ENCODE data around the gene SI.
"Not testable (repeated sequence)": the region's sequence is repeated elsewhere in the genome, so short reads cannot be mapped to it uniquely, and the experiment has no call there.

SI gene

DNA sequence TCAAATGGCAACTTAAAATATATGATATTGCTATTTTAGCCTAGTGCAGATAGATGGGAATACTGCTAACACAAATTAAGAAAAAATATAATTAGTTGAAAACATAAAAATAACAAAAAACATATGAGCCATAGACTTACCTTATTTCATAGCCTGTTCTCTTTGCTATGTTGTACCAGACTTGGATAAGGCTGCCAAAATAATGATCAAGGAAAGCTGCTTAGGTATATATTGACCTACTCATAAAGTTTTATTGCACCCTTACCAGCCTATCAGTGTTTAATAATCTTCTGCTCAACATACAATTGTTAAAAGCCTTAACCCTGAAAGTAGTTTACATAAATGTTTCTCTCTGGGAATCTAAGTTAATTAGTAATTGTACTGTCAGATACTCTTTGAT lies at the start of gene SI:
Gene SI, minus strand, starts transcription at position 204 of the 400 bp plus-strand sequence. CDS start 2,484 bp downstream, outside the sequence.
- Mint-ChIP-seq H3K4me1 (no peaks in the 10 kb centered on the region), H3K36me3 (no peaks in the 10 kb centered on the region), H3K9me3 (peaks cover 7% of the 10 kb centered on the region), H3K4me3 (no peak within 1 kb of the TSS), H3K27ac (no peak within 1 kb of the TSS), H3K27me3 (no peaks in the 10 kb centered on the region)
- DNase-seq (ENCODE audit: low spot score in 2 of 2) (no peak), ATAC-seq (ENCODE audit: low read depth) (no peak)

DNA sequence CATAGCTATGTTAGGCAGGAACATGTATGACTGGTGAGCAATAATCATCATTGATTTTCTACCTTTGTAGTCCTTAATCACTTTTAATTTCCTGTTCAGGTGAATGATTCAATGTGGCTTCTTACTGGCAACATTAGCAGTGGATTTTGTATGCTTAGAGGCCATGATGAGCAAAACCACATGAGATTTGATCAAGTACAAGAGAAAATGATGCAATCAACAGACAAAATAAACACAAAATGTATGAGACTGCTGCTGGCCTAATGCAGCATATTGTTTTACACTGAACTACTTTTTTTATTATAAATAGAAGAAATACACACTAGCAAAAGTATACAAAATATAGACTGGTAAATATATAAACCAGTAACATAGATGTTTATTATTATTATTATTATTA lies 47.5 kb upstream of the SI start:
- no peak overlapping the region for H3K27ac Mint-ChIP-seq
- no peaks in the 10 kb centered on the region for H3K27me3 Mint-ChIP-seq
- H3K4me1 Mint-ChIP-seq: no peaks in the 10 kb centered on the region
- no peaks in the 10 kb centered on the region for H3K36me3 Mint-ChIP-seq
- DNase-seq (ENCODE audit: low spot score in 2 of 2) (no peak), ATAC-seq (ENCODE audit: low read depth) (no peak)
- peaks cover 2% of the 10 kb centered on the region for H3K9me3 Mint-ChIP-seq
- H3K4me3 Mint-ChIP-seq: no peak overlapping the region

DNA sequence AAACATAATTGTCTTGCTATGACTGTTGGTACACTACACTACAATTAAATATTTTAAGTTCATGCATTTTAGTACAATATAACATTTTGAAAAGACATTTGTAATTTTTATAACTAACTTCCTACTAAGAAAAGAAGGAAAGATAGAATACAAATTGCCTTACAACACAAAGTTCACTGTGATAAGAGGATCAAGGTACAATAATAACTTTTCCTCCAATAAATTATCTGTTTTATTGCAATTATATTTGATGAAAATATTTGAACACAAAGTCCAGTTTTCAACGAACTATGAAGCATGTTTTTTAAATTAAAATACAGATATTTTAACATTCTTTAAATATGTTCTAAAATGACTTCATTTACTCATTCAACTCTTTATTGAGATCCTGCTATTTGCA lies 33.1 kb upstream of the SI start:
- DNase-seq (ENCODE audit: low spot score in 2 of 2) (no peak), ATAC-seq (ENCODE audit: low read depth) (no peak)
- Mint-ChIP-seq H3K9me3 (peaks cover 2% of the 10 kb centered on the region), H3K27me3 (no peaks in the 10 kb centered on the region), H3K4me1 (no peaks in the 10 kb centered on the region), H3K27ac (no peak overlapping the region), H3K36me3 (no peaks in the 10 kb centered on the region), H3K4me3 (no peak overlapping the region)

DNA sequence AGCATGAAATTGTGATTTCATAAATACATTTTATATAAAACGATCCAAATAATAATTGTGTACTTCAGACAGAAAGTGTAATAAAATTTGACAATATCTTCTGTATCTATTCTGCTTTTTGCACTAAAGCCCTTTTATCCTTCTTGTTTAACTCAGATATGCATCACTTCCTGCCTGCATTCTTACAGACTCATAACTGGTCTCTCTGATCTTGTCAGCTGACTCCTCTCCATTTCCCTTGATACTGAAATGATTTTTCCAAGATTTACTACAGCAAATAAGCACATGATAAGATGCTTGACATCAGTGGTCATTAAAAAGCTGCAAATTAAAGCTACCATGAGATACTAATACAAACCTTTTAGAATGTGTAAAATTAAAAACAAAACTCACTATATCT lies 25.3 kb upstream of the SI start:
- Mint-ChIP-seq H3K36me3 (no peaks in the 10 kb centered on the region), H3K4me3 (no peak overlapping the region), H3K9me3 (no peaks in the 10 kb centered on the region), H3K27me3 (no peaks in the 10 kb centered on the region), H3K4me1 (no peaks in the 10 kb centered on the region), H3K27ac (no peak overlapping the region)
- ATAC-seq (ENCODE audit: low read depth) (no peak), DNase-seq (ENCODE audit: low spot score in 2 of 2) (no peak)

DNA sequence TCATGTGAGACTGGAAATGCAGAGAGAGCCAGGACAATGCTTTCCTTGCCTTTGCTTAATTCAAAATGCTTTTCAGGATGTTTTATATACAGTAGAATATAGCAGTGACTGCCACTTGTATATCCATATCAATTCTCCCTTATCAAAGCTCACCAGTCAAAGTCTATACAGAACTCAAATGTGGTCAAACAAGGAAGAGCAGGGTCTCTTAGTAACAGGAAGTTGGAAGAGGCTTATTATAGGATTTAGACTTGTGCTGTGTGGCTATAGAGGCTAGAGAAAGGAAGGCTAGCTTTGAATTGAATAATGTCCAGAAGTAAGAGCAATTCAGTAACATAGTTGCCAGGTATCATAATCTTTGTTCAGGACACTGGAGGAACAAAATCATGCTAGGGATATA lies 4.4 kb upstream of the SI start:
- no peaks in the 10 kb centered on the region for H3K36me3 Mint-ChIP-seq

DNA sequence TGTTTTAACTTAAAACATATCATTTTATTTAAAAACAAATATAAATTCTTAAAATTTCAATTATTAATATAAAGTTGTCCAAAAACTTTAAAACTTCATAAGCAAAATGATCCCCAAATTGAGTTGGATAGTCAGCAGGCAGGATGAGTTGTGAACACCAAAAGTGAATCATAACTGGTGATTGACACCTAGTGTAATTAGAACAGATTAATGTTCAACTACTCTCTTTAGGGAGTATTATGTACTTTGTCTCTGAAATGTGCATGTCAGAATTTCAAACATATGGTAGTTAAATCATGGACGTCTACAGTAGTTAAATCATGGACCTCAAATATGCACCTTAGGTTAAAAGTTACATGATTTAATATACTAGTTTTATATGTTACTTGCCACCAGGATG lies 2.9 kb upstream of the SI start:
- H3K4me1 Mint-ChIP-seq: no peaks in the 10 kb centered on the region
- peaks cover 6% of the 10 kb centered on the region for H3K9me3 Mint-ChIP-seq
- H3K27me3 Mint-ChIP-seq: no peaks in the 10 kb centered on the region
- DNase-seq (ENCODE audit: low spot score in 2 of 2) (no peak), ATAC-seq (ENCODE audit: low read depth) (no peak)
- H3K36me3 Mint-ChIP-seq: no peaks in the 10 kb centered on the region
- no peak overlapping the region for H3K27ac Mint-ChIP-seq
- no peak overlapping the region for H3K4me3 Mint-ChIP-seq

More for the DNA sequence above, 4.4 kb upstream of the SI start:
- Mint-ChIP-seq H3K4me1 (no peaks in the 10 kb centered on the region), H3K9me3 (peaks cover 5% of the 10 kb centered on the region), H3K4me3 (no peak overlapping the region), H3K27ac (no peak overlapping the region), H3K27me3 (no peaks in the 10 kb centered on the region)
- no peak for DNase-seq (ENCODE audit: low spot score in 2 of 2)
- no peak for ATAC-seq (ENCODE audit: low read depth)

DNA sequence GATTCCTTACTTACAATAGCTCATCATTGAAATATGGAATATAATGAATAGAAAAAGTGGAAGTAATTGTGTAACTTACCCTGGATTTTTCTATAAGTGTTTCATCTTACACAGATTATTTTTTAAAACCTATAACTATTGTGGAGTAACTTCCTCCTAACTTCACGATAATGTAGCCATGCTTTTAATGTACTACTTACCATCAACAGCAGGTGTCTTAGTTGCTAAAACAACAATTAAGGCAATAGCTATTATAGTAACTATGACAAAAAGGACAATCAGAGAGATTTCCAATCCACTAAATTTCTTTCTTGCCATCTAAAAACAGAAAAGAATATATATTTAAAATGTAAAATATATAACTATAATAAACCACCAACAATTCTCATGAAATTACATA lies 2.6 kb downstream of the SI start:
- Mint-ChIP-seq H3K9me3 (peaks cover 8% of the 10 kb centered on the region), H3K4me3 (no peak overlapping the region), H3K36me3 (no peaks in the 10 kb centered on the region), H3K27me3 (no peaks in the 10 kb centered on the region), H3K27ac (no peak overlapping the region), H3K4me1 (no peaks in the 10 kb centered on the region)
- DNase-seq (ENCODE audit: low spot score in 2 of 2): no peak
- ATAC-seq (ENCODE audit: low read depth): no peak

DNA sequence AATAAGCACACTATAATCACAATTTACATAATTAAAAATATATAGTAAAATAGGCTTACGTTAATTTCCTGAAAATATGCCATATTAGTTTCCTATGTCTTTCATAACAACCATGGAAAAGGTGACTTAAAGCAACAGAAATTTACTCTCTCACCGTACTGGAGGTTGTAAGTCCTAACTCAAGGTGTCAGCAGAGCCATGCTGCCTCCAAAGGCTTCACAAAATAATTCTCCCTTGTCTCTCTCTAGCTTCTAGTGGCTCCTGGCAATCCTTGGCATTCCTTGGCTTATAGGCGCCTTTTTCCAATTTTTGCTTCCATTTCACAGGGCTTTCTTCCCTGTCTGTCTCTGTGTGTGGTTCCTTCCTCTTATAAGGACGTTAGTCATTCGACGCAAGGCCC lies 7.6 kb downstream of the SI start:
- Mint-ChIP-seq H3K4me1 (no peaks in the 10 kb centered on the region), H3K4me3 (no peak overlapping the region), H3K36me3 (no peaks in the 10 kb centered on the region), H3K27me3 (no peaks in the 10 kb centered on the region), H3K27ac (no peak overlapping the region), H3K9me3 (peaks cover 5% of the 10 kb centered on the region)
- DNase-seq (ENCODE audit: low spot score in 2 of 2) (no peak), ATAC-seq (ENCODE audit: low read depth) (no peak)

DNA sequence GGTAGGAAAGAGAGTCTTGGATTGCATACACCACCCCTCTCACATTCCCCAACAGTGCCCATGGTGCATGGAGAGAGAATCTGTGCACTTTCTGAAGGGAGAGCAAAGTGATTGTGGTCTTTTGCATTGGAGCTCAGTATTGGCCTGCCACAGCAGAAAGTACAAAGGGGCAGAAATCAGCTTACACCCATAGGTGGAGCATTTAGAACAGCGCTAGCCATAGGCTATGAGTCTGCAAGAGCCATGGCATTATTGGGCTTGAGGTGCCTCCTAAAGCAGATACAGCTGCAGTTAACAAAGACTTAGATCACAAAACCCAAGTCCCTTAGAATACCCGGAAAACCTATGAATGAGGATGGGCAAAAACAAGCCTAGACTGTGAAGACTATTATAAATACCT lies 21.8 kb downstream of the SI start:
- Mint-ChIP-seq H3K9me3 (peaks cover 3% of the 10 kb centered on the region), H3K4me1 (no peaks in the 10 kb centered on the region), H3K27ac (no peak overlapping the region), H3K27me3 (no peaks in the 10 kb centered on the region), H3K4me3 (no peak overlapping the region), H3K36me3 (no peaks in the 10 kb centered on the region)
- ATAC-seq (ENCODE audit: low read depth): no peak
- DNase-seq (ENCODE audit: low spot score in 2 of 2): no peak

DNA sequence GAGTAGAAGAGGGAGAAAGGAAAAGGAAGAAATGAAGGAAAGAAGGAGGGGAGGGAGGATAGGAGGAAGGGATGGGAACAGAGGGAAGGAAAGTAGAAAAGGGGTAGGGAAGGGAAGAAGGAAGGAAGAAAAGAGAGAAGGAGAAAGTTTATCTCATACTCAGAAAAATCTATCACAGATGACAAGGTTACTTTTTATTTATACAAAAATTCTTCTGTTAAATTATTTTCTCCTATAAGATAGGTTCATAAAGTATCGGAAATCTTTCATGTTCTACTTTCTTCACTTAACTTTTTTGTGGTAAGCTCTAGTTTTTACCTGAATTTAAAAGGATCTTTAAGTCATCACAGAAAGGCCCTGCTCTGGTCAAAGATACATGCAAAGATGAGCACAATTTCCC lies 38.1 kb downstream of the SI start:
- no peaks in the 10 kb centered on the region for H3K4me1 Mint-ChIP-seq
- H3K36me3 Mint-ChIP-seq: no peaks in the 10 kb centered on the region
- DNase-seq (ENCODE audit: low spot score in 2 of 2): no peak
- no peak for ATAC-seq (ENCODE audit: low read depth)
- no peak overlapping the region for H3K4me3 Mint-ChIP-seq
- no peak overlapping the region for H3K27ac Mint-ChIP-seq
- H3K9me3 Mint-ChIP-seq: peaks cover 4% of the 10 kb centered on the region
- H3K27me3 Mint-ChIP-seq: no peaks in the 10 kb centered on the region

DNA sequence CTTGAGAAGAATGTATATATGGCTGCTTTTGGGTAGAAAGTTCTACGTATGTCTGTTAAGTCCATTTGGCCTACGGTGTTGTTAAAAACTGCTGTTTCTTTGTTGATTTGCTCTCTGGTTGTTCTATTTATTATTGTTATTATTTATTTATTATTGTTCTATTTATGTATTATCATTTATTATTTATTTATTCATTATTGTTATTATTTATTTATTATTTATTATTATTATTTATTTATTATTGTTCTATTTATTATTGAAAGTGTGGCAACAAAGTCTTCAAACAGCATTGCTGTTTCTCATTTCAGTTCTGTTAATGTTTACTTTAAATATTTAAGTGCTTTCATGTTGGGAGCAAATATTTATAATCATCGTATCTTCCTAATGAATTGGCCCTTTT lies 66.7 kb downstream of the SI start:
- no peaks in the 10 kb centered on the region for H3K4me1 Mint-ChIP-seq
- no peaks in the 10 kb centered on the region for H3K27me3 Mint-ChIP-seq
- no peak overlapping the region for H3K4me3 Mint-ChIP-seq
- H3K27ac Mint-ChIP-seq: no peak overlapping the region
- H3K9me3 Mint-ChIP-seq: peaks cover 5% of the 10 kb centered on the region
- ATAC-seq (ENCODE audit: low read depth) (no peak), DNase-seq (ENCODE audit: low spot score in 2 of 2) (no peak)
- no peaks in the 10 kb centered on the region for H3K36me3 Mint-ChIP-seq

DNA sequence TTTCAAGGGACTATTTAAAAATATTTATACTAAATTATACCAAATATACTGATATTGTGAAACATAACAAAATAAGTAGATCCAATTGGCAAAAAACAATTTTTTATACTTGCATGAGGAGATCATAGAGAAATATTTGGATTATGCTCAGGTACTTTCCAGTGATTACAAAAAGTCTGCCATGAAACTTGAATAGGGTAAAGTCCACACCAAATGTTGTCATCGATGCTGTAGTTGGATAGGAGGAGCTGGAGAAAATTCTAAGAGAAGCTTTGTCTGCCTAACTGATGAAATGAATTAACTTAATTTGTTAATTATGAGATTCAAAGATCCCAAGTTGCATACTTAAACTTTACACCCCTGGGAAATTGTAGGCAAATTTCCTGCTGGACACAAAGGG lies 93.3 kb downstream of the SI start:
- no peak for ATAC-seq (ENCODE audit: low read depth)
- Mint-ChIP-seq H3K4me3 (no peak overlapping the region), H3K9me3 (peaks cover 3% of the 10 kb centered on the region), H3K4me1 (no peaks in the 10 kb centered on the region), H3K27me3 (no peaks in the 10 kb centered on the region), H3K36me3 (no peaks in the 10 kb centered on the region), H3K27ac (no peak overlapping the region)
- DNase-seq (ENCODE audit: low spot score in 2 of 2): no peak

DNA sequence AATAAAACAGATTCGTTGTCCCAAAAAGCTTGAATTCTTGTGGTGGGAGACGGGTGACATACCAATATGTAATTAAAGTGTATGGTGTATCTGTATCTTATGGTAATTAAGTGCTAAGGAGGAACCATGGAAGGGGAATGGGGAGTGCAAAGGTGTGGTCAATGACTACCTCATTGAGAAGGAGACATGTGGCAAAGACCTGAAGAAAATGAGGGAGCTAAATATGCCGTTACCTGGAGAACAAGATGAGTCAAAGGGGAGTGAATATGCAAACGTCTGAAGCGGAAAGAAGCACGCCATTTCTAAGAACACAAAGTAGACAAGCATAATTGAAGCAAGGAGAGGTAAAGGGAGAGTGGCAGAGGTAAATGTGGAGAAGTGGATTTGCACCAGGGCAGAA lies 115.7 kb downstream of the SI start:
- no peaks in the 10 kb centered on the region for H3K36me3 Mint-ChIP-seq
- ATAC-seq (ENCODE audit: low read depth) (no peak), DNase-seq (ENCODE audit: low spot score in 2 of 2) (no peak)
- H3K27me3 Mint-ChIP-seq: no peaks in the 10 kb centered on the region
- H3K27ac Mint-ChIP-seq: no peak overlapping the region
- peaks cover 6% of the 10 kb centered on the region for H3K9me3 Mint-ChIP-seq
- H3K4me3 Mint-ChIP-seq: no peak overlapping the region
- H3K4me1 Mint-ChIP-seq: no peaks in the 10 kb centered on the region

DNA sequence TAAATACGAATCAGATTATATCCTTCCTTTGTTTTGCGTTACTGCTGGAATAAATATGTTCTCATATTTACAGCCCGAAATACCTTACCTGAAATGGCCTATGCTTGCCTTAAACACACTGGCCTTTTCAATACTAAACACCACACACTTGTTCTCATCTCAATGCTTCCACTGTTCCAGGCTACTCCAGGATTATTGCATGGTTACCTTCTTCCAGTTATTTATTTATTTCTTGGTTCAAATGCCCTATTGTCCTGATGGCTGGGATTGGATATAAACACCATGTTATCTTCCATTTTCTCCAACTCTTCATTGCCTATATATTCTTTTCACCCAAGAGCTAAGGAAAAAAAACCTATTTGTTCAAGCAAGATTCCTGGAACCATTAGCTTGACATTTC lies 125.3 kb downstream of the SI start:
- Mint-ChIP-seq H3K27me3 (no peaks in the 10 kb centered on the region), H3K4me3 (no peak overlapping the region)

DNA sequence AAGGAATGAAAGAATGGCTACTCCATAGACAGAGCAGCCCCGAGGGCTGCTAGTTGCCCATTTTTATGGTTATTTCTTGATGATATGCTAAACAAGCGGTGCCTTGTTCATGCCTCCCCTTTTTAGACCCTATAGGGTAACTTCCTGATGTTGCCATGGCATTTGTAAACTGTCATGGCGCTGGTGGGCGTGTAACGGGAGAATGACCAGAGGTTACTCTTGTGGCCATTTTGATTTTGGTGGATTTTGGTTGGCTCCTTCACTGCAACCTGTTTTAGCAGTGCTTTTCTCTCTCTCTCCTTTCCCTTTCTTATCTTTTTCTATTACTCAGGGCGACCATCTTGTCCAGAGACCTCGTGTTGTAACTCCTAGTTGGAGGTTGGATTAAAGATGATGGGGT lies 126.9 kb downstream of the SI start:
- H3K4me1 Mint-ChIP-seq; H3K27me3 Mint-ChIP-seq; ATAC-seq (ENCODE audit: low read depth); H3K36me3 Mint-ChIP-seq; H3K27ac Mint-ChIP-seq; H3K4me3 Mint-ChIP-seq; DNase-seq (ENCODE audit: low spot score in 2 of 2): not testable (repeated sequence)
- peaks cover 13% of the 10 kb centered on the region for H3K9me3 Mint-ChIP-seq

More for the DNA sequence above, 125.3 kb downstream of the SI start:
- Mint-ChIP-seq H3K4me1 (no peaks in the 10 kb centered on the region), H3K27ac (no peak overlapping the region), H3K36me3 (no peaks in the 10 kb centered on the region), H3K9me3 (peaks cover 13% of the 10 kb centered on the region)
- DNase-seq (ENCODE audit: low spot score in 2 of 2) (no peak), ATAC-seq (ENCODE audit: low read depth) (no peak)

DNA sequence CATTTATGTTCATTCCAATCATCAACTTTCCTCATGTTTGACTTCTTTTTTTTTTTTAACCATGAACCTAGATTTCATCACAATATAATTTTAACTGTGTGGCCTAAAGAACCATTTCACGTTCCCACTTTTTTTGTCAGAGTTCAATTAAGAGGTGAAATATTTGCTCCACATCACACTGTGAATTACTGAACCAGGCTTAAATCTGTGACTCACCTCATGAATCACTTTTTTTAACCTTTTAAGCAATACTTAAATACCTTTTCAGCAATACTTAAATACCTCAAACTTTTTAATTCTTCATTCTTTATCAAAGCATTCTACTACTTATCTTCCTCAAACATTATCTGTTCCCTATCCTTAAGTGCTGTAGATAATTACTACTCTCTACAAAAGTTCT lies 137.6 kb downstream of the SI start:
- Mint-ChIP-seq H3K27me3 (no peaks in the 10 kb centered on the region), H3K4me1 (no peaks in the 10 kb centered on the region), H3K4me3 (no peak overlapping the region), H3K27ac (no peak overlapping the region), H3K9me3 (peaks cover 15% of the 10 kb centered on the region), H3K36me3 (no peaks in the 10 kb centered on the region)
- ATAC-seq (ENCODE audit: low read depth): no peak
- DNase-seq (ENCODE audit: low spot score in 2 of 2): no peak
